GM13976 (cell line): ENCODE measurements around the gene KIF15.

ENCODE experiments used
- DNase-seq: peaks from one replicate; pipeline ENCODE4 v3.0.0; 2012; ENCODE audit warnings: low spot score
- in situ Hi-C: fragments of 300-500 bp; cut with MboI; formaldehyde crosslinking; loops from one replicate; pipeline ENCODE4 v1.12.0; 2022; ENCODE audit warnings: low sequenced_read_pairs, mixed read lengths, inconsistent platforms; ENCODE audit not compliant: unreplicated experiment
- TF ChIP-seq, protein P1 (sequence below): IDR thresholded peaks from 2 replicates; pipeline ENCODE4 v1.5.1; 2012; ENCODE audit warnings: borderline replicate concordance, mild to moderate bottlenecking; ENCODE audit not compliant: insufficient read depth; ENCODE audit errors: extremely low read depth, missing control alignments, control extremely low read depth

Gene KIF15

DNA sequence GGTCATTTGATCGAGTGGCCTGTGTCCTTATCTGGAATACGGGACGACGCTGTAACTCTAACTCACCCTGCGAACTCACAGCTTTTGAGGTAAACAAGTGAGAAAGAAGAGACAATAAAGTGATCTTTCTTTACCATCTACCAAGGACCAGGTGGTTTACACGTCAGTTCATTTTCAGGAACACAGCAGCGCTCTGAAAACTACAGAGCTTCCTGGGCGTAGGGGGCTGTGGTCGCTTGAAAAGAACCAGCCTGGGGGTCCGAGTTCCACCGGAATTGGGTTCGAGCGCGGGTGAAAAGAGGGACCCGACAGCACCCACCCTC lies 532 bp upstream of the KIF15 start:
- TF ChIP-seq, protein P1, sequence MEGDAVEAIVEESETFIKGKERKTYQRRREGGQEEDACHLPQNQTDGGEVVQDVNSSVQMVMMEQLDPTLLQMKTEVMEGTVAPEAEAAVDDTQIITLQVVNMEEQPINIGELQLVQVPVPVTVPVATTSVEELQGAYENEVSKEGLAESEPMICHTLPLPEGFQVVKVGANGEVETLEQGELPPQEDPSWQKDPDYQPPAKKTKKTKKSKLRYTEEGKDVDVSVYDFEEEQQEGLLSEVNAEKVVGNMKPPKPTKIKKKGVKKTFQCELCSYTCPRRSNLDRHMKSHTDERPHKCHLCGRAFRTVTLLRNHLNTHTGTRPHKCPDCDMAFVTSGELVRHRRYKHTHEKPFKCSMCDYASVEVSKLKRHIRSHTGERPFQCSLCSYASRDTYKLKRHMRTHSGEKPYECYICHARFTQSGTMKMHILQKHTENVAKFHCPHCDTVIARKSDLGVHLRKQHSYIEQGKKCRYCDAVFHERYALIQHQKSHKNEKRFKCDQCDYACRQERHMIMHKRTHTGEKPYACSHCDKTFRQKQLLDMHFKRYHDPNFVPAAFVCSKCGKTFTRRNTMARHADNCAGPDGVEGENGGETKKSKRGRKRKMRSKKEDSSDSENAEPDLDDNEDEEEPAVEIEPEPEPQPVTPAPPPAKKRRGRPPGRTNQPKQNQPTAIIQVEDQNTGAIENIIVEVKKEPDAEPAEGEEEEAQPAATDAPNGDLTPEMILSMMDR = no peak
- in situ Hi-C loops = no loop called here
- peak; percentile 37 for DNase-seq

DNA sequence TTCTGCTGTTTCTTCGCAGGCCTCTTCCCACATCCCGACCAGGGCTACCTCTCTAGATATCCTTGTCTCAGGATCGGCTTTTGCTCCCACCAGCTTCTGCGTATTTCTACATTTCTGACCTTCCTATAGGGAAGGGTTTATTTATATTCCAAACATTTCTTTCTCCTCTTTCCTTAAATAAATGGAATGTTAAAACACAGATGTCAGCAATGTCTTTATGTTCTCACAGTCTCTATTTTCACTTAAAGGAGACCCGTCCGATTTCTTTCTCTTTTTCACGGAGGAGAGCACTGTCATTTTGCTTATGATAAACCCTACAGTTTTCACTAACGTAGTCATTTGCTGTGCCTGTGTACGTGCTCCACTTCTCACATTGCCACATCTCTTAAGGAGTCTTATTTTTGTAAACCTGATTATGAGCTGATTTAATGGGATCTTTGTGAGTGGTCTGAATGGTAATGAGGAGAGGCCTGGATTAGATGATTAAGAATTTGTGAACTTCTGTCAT lies 630 bp downstream of the KIF15 start:
- in situ Hi-C loops = no loop called here
- TF ChIP-seq, protein P1 = no peak
- no peak for DNase-seq

DNA sequence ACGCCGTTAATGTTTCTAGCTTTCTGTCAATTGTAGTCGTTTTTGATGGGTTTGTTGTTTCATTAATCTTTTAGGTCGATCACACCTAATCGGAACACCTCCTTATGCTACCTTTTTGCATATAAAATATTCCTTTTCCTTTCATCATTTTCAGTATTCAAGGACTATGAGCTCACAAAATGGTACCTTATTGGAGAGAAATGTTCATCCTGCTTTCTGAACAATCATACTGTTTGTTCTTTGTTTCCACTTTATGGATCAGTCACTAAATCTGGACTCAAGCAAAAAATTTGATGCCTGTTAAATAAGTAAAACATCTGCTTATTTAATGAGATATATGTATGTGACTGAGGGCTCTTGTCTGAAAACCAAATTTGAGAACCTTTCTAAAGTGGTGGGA lies 1.1 kb downstream of the KIF15 start:
- DNase-seq = no peak
- TF ChIP-seq, protein P1 = no peak
- in situ Hi-C loops = no loop called here

DNA sequence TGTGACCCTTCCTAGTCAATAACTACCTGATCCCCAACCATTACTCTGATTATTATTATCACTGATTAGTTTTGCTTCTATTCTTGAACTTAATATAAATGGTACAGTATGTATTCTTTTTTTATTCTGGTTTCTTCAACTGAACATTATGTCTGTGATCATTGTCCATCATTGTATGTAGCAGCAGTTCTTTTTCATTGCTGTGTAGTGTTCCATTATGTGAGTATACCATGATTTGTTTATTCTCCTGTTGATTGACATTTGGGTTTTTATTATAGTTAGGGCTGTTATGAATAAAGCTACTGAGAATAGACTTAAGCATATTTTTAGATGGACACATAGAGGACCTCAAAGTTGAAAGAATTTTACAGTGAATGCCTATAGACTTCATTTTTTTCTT lies 2.7 kb downstream of the KIF15 start:
- TF ChIP-seq, protein P1 = no peak
- DNase-seq = no peak
- in situ Hi-C loops = no loop called here

DNA sequence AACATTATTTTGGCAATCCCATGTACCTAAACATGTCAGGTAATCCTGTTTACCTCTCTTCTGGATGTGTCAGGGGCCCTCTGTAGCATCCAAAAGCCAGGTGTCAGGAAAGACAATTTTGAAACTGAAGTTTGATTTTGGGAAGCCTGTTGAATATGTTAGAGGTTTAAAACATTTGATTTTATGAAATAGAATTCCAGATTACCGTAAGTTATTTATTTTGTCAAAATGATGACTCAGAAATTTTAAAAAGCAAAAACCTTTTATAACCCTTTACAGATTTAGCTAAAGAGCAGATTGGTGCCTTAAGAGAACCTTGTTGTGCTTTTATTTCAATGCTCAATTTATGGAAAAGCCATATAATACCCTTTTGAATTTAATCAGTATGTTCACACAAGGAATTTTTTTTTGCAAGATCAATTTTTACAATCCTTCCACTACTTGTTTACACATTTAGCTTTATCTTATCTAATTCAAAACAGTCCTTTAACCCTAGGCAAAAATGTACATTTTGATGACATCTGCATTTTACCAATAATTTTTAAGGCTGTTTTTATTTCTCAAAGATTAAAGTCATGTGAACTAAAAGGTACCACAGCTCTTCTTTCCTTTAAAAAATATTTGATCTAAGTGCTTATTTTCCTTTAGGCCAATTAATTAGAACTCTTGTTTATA lies 10.0 kb downstream of the KIF15 start:
- in situ Hi-C loops = no loop called here
- TF ChIP-seq, protein P1 = no peak
- no peak for DNase-seq

DNA sequence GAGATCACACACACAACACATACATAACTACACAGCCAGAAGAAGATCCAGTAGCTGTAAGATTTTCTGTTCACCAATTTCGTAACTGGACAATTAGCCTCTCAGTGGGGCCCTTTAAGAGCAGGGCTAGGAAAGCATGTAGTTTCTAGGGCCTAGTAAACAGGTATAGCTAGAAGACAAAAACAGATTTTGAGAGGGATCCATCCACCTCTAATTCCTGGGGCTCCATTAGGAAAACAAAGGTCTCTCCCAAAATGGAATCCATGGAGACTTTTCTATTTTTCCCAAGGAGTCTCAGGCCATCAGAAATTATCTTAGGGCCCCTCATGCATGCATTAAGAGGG lies 10.5 kb downstream of the KIF15 start:
- no peak for DNase-seq
- TF ChIP-seq, protein P1 = no peak
- in situ Hi-C loops = no loop called here
